A673 (cell line): ENCODE measurements around the gene AFM.

Experiments
- CTCF ChIP-seq: fragments of 300-800, 200-600 bp; sonication (generic); conservative IDR thresholded peaks from 2 replicates; pipeline ENCODE4 v1.5.1; 2017; ENCODE audit warnings: low read depth, mild to moderate bottlenecking, antibody characterized with exemption, low read length, moderate library complexity, mixed read lengths
- EZH2 ChIP-seq: fragments of 200-600 bp; sonication (generic); IDR thresholded peaks from 2 replicates; pipeline ENCODE4 v1.6.1; 2017; ENCODE audit warnings: borderline replicate concordance, low read depth, mild to moderate bottlenecking, mixed read lengths, antibody characterized with exemption, low read length; ENCODE audit not compliant: poor library complexity, severe bottlenecking

- TF ChIP-seq CTCF: no peak
- TF ChIP-seq EZH2: no peak
Measured at GRCh38 chr4:73485596-73485995, 4.1 kb downstream of the AFM start.
